PC-9 (cell line): Measurements from ENCODE around the gene KLHL25.

Experiments
- CTCF ChIP-seq: fragments of 200-600 bp; sonication (generic); conservative IDR thresholded peaks from 2 replicates; pipeline ENCODE4 v1.6.1; 2017; ENCODE audit warnings: mixed run types, antibody characterized with exemption, mild to moderate bottlenecking, moderate library complexity
- EZH2 ChIP-seq: fragments of 200-600 bp; sonication (generic); IDR thresholded peaks from 2 replicates; pipeline ENCODE4 v1.8.0; 2017; ENCODE audit warnings: antibody characterized with exemption, low read depth

GRCh38 chr15:85785887-85786780, 8.6 kb downstream of the KLHL25 start:
- TF ChIP-seq CTCF, result no peak
- TF ChIP-seq EZH2, result no peak
